ENCODE data around the gene PWP2.
"Not testable (repeated sequence)": the region's sequence is repeated elsewhere in the genome, so short reads cannot be mapped to it uniquely, and the experiment has no call there.

PWP2 gene

DNA sequence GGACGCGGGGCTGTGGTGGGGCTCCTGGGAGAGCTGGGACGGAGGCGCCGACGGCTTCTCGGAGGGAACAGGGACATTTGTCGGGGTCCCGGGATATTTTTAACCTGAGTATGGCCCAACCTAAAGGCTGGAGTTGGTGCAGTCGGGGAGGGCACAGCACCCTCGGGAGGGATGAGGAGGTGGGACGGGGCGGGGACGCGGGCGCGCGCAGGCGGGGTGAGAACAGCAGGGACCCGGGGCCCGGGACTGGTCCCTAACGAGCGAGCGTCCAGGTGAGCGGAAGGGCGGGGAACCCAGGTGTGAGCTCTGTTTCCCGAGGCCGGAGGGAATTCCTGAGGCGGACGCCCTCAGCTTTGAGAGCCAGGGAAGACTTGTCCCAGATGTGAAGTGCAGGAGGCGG, 390 bp downstream of the PWP2 start:
- H3K9ac ChIP-seq (ENCODE audit: low read depth, low read length); H3K9me3 ChIP-seq (ENCODE audit: control insufficient read depth, insufficient read depth, low read length); H3K4me3 ChIP-seq (ENCODE audit: low read depth, low read length); H3K4me1 ChIP-seq (ENCODE audit: control insufficient read depth, insufficient read depth, low read length); H3K27me3 ChIP-seq (ENCODE audit: control insufficient read depth, insufficient read depth, low read length); H3K36me3 ChIP-seq (ENCODE audit: control insufficient read depth, insufficient read depth, low read length): not testable (repeated sequence)

GRCh38 chr21:44113702-44114371, 6.6 kb downstream of the PWP2 start:
- not testable (repeated sequence) for H3K9ac ChIP-seq (ENCODE audit: low read depth, low read length); H3K36me3 ChIP-seq (ENCODE audit: control insufficient read depth, insufficient read depth, low read length); H3K27me3 ChIP-seq (ENCODE audit: control insufficient read depth, insufficient read depth, low read length); H3K4me1 ChIP-seq (ENCODE audit: control insufficient read depth, insufficient read depth, low read length); H3K4me3 ChIP-seq (ENCODE audit: low read depth, low read length); H3K9me3 ChIP-seq (ENCODE audit: control insufficient read depth, insufficient read depth, low read length)

DNA sequence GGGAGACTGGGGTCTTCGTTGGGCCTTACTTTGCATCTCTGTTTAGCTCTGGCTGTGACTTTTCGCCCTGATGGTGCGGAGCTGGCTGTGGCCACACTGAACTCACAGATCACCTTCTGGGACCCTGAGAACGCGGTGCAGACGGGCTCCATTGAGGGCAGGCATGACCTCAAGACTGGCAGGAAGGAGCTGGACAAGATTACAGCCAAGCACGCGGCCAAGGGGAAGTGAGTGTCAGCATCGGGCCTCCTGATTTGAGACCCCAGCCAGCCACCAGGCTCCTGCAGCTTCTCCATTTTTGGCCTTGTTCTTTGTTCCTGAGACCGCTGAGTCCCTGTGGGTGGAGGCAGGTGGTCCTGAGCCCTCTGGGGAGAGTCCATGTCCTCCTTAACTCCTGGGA, 14.9 kb downstream of the PWP2 start:
- not testable (repeated sequence) for H3K4me1 ChIP-seq (ENCODE audit: control insufficient read depth, insufficient read depth, low read length)

DNA sequence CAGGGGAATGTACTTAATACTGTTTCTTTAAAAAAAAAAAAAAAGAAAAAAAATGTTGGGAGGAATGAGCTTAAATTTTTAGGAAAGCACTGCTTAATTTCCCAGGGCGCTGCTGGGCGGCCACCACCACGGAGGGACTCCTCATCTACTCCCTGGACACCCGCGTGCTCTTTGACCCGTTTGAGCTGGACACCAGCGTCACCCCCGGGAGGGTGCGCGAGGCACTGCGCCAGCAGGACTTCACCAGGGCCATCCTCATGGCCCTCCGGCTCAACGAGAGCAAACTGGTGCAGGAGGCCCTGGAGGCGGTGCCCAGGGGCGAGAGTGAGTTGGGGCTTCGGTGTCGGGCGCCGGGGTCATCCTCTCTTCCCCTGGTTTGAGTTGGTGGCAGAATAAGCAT, 20.6 kb downstream of the PWP2 start:
- not testable (repeated sequence) for H3K4me1 ChIP-seq (ENCODE audit: control insufficient read depth, insufficient read depth, low read length); H3K36me3 ChIP-seq (ENCODE audit: control insufficient read depth, insufficient read depth, low read length); H3K27me3 ChIP-seq (ENCODE audit: control insufficient read depth, insufficient read depth, low read length); H3K4me3 ChIP-seq (ENCODE audit: low read depth, low read length); H3K9me3 ChIP-seq (ENCODE audit: control insufficient read depth, insufficient read depth, low read length); H3K9ac ChIP-seq (ENCODE audit: low read depth, low read length)

More for the DNA sequence above, 14.9 kb downstream of the PWP2 start:
- H3K9me3 ChIP-seq (ENCODE audit: control insufficient read depth, insufficient read depth, low read length); H3K4me3 ChIP-seq (ENCODE audit: low read depth, low read length); H3K27me3 ChIP-seq (ENCODE audit: control insufficient read depth, insufficient read depth, low read length); H3K9ac ChIP-seq (ENCODE audit: low read depth, low read length); H3K36me3 ChIP-seq (ENCODE audit: control insufficient read depth, insufficient read depth, low read length): not testable (repeated sequence)

- not testable (repeated sequence) for H3K9me3 ChIP-seq (ENCODE audit: control insufficient read depth, insufficient read depth, low read length); H3K27me3 ChIP-seq (ENCODE audit: control insufficient read depth, insufficient read depth, low read length); H3K4me3 ChIP-seq (ENCODE audit: low read depth, low read length); H3K36me3 ChIP-seq (ENCODE audit: control insufficient read depth, insufficient read depth, low read length); H3K9ac ChIP-seq (ENCODE audit: low read depth, low read length); H3K4me1 ChIP-seq (ENCODE audit: control insufficient read depth, insufficient read depth, low read length)
Measured at GRCh38 chr21:44133715-44134057, 26.5 kb downstream of the PWP2 start.

- not testable (repeated sequence) for H3K27me3 ChIP-seq (ENCODE audit: control insufficient read depth, insufficient read depth, low read length); H3K4me1 ChIP-seq (ENCODE audit: control insufficient read depth, insufficient read depth, low read length); H3K4me3 ChIP-seq (ENCODE audit: low read depth, low read length); H3K36me3 ChIP-seq (ENCODE audit: control insufficient read depth, insufficient read depth, low read length); H3K9me3 ChIP-seq (ENCODE audit: control insufficient read depth, insufficient read depth, low read length); H3K9ac ChIP-seq (ENCODE audit: low read depth, low read length)
Measured at GRCh38 chr21:44134732-44135131, 27.5 kb downstream of the PWP2 start.

DNA sequence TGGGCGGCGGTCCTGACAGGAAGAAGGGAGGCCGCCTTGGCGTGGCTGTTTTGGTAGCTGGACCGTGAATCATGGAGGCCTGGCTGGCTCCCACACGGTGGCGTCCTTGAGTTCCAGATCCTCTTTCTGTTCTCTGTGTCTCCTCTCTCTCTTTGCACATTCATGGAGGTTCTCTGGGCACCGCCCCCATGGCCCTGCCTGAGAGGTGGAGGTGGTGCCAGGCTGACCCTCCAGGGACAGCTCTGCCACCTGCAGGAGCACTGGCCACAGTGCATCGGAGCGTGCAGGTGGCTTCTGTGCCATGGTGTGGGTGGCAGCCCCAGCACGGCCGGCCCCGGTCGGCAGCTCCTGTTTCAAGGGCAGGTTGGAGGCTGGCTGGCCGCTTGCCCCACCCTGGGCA, 30.8 kb downstream of the PWP2 start:
- H3K27me3 ChIP-seq (ENCODE audit: control insufficient read depth, insufficient read depth, low read length); H3K36me3 ChIP-seq (ENCODE audit: control insufficient read depth, insufficient read depth, low read length); H3K4me1 ChIP-seq (ENCODE audit: control insufficient read depth, insufficient read depth, low read length): not testable (repeated sequence)

DNA sequence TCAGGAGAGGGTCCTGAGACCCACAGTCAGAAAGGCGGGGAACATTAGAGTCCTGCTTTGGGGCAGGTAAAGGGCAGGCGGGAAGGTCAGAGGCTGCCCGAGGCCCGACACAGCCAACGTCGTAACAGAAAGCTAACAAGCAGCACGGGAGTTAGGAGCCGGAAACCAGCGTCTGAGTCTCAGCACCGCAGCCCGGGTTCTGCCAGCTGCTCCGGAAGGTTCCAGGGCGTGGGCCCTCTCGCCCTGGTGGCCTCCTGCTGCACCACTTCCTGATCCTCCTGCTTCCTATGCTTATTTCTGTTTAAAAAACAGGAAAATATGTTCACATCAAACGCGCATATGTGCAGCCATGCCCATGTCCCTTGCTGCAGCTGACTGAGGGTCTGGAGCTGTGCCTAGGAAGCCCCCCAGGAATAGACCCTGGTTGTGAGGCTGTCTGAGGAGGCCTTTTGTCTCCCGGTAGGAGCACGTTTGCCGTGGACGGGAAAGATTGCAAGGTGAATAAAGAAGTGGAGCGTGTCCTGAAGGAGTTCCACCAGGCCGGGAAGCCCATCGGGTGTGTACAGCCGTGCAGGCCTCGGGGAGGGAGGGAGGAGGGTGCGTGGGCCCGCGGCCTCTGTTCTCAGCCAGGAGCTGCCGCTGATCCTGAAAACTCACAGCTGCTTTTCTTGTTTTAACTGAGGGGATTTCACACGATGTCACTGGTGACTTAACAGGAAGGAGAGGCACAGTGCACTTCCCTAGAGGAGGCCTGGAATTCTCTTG, 32.8 kb downstream of the PWP2 start:
- H3K27me3 ChIP-seq (ENCODE audit: control insufficient read depth, insufficient read depth, low read length); H3K4me1 ChIP-seq (ENCODE audit: control insufficient read depth, insufficient read depth, low read length); H3K9me3 ChIP-seq (ENCODE audit: control insufficient read depth, insufficient read depth, low read length): not testable (repeated sequence)

More for the DNA sequence above, 30.8 kb downstream of the PWP2 start:
- not testable (repeated sequence) for H3K9me3 ChIP-seq (ENCODE audit: control insufficient read depth, insufficient read depth, low read length); H3K4me3 ChIP-seq (ENCODE audit: low read depth, low read length); H3K9ac ChIP-seq (ENCODE audit: low read depth, low read length)

DNA sequence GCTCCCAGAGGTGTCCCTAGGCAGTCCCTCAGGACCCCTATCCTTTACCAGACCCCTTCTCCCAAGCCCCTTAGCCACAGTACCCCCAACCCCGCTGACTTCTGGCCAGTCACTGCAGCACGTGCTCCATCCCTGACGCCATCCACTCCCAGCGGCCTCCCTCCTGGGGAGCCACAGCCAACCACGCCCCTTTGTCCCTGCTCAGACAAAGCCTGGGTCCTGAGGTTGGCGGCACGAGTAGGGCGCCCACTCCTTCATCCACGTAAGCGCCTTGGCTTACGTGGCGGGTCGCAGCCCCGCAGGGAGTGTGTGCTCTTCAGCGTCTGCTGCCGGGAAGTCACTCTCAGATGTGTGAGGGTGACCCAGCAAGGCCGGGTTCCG, 33.3 kb downstream of the PWP2 start:
- H3K4me1 ChIP-seq (ENCODE audit: control insufficient read depth, insufficient read depth, low read length); H3K36me3 ChIP-seq (ENCODE audit: control insufficient read depth, insufficient read depth, low read length); H3K9me3 ChIP-seq (ENCODE audit: control insufficient read depth, insufficient read depth, low read length); H3K9ac ChIP-seq (ENCODE audit: low read depth, low read length); H3K4me3 ChIP-seq (ENCODE audit: low read depth, low read length); H3K27me3 ChIP-seq (ENCODE audit: control insufficient read depth, insufficient read depth, low read length): not testable (repeated sequence)

More for the DNA sequence above, 32.8 kb downstream of the PWP2 start:
- H3K9ac ChIP-seq (ENCODE audit: low read depth, low read length); H3K4me3 ChIP-seq (ENCODE audit: low read depth, low read length); H3K36me3 ChIP-seq (ENCODE audit: control insufficient read depth, insufficient read depth, low read length): not testable (repeated sequence)

DNA sequence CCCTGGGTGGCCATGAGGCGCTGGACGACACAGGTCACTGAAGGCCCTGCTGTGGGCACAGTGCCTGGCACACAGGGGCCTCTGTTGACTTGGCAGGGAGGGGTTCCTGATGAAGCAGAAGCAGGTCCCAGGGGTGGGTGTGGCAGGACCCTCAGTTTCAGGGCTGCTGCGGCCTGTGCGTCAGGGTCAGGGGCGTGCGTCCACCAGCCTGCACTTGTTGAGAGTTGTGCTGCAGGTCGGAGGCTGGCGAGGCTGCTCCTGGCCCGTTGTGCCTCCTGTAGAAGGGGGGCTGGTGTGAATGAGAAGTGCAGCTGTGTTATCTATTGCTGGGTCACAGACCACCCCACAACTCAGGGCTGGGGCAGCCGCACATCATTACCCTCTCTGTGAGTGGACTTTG, 35.3 kb downstream of the PWP2 start:
- not testable (repeated sequence) for H3K4me1 ChIP-seq (ENCODE audit: control insufficient read depth, insufficient read depth, low read length); H3K4me3 ChIP-seq (ENCODE audit: low read depth, low read length); H3K9me3 ChIP-seq (ENCODE audit: control insufficient read depth, insufficient read depth, low read length); H3K9ac ChIP-seq (ENCODE audit: low read depth, low read length); H3K36me3 ChIP-seq (ENCODE audit: control insufficient read depth, insufficient read depth, low read length); H3K27me3 ChIP-seq (ENCODE audit: control insufficient read depth, insufficient read depth, low read length)

GRCh38 chr21:44143380-44143779, 36.2 kb downstream of the PWP2 start:
- H3K4me3 ChIP-seq (ENCODE audit: low read depth, low read length); H3K4me1 ChIP-seq (ENCODE audit: control insufficient read depth, insufficient read depth, low read length); H3K36me3 ChIP-seq (ENCODE audit: control insufficient read depth, insufficient read depth, low read length); H3K9me3 ChIP-seq (ENCODE audit: control insufficient read depth, insufficient read depth, low read length); H3K9ac ChIP-seq (ENCODE audit: low read depth, low read length); H3K27me3 ChIP-seq (ENCODE audit: control insufficient read depth, insufficient read depth, low read length): not testable (repeated sequence)

DNA sequence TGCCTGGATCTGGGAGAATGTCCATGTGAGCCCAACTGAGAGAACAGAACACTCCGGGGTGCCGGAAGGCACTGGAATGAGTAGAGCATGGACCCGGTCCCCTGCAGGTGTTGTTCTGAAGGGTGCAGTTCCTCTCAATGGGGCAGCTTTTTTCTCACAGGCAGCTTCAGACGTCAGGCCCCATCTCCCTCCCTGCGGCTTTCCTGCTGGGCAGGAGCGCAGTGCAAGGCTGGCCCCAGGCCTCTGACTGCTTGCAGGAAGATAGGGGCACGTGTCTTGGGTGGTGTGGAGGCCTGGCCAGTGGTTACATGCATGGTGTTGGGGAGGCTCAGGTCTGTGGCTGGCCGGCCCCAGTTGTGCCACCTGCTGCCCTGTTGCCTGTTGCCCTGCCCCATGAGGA, 36.8 kb downstream of the PWP2 start:
- H3K27me3 ChIP-seq (ENCODE audit: control insufficient read depth, insufficient read depth, low read length); H3K9ac ChIP-seq (ENCODE audit: low read depth, low read length); H3K4me3 ChIP-seq (ENCODE audit: low read depth, low read length); H3K4me1 ChIP-seq (ENCODE audit: control insufficient read depth, insufficient read depth, low read length); H3K36me3 ChIP-seq (ENCODE audit: control insufficient read depth, insufficient read depth, low read length); H3K9me3 ChIP-seq (ENCODE audit: control insufficient read depth, insufficient read depth, low read length): not testable (repeated sequence)

Data from iPS-15b (cell line).